HepG2 (cell line): ENCODE data around the gene FAM118A. TPM values are rescaled to one million over a fixed set of nuclear protein-coding genes. Genes with fewer than 3 reads are reported as not detected.
A peak's percentile ranks its signal among the peaks of the same experiment; 100 is the strongest.

Experiments used
- CBFB ChIP-seq: sonication (generic); formaldehyde crosslinking; IDR thresholded peaks from 2 replicates; pipeline ENCODE4 v1.4.0; 2020; ENCODE audit warnings: missing genetic modification reagents
- ELK4 ChIP-seq: sonication (generic); formaldehyde crosslinking; IDR thresholded peaks from 2 replicates; pipeline ENCODE4 v1.9.0; 2021; ENCODE audit warnings: missing genetic modification reagents, borderline replicate concordance
- FOXJ3 ChIP-seq: sonication (generic); formaldehyde crosslinking; IDR thresholded peaks from 2 replicates; pipeline ENCODE4 v1.4.0; 2020; ENCODE audit warnings: missing genetic modification reagents, mild to moderate bottlenecking, borderline replicate concordance
- KDM1A ChIP-seq: IDR thresholded peaks from 2 replicates; pipeline ENCODE4 v1.6.1; 2016; ENCODE audit warnings: missing compliant biosample characterization
- MAF1 ChIP-seq: sonication (generic); formaldehyde crosslinking; IDR thresholded peaks from 2 replicates; pipeline ENCODE4 v1.5.0; 2020; ENCODE audit warnings: missing genetic modification reagents, borderline replicate concordance
- MLX ChIP-seq: IDR thresholded peaks from 2 replicates; pipeline ENCODE4 v1.6.1; 2016
- REST ChIP-seq, 2 experiments: IDR thresholded peaks; 2 replicates each; pipeline ENCODE4 v1.6.1; 2011 to 2012; ENCODE audit warnings: low read length in 2 of 2, borderline replicate concordance in 1 of 2, low read depth in 1 of 2, mild to moderate bottlenecking in 1 of 2, moderate library complexity in 1 of 2
- SMC3 ChIP-seq: IDR thresholded peaks from 2 replicates; pipeline ENCODE4 v1.6.1; 2011; ENCODE audit warnings: low read length, improper control_type of control experiment
- SRSF9 ChIP-seq: fragments of 200-400 bp; formaldehyde crosslinking; IDR thresholded peaks from 2 replicates; pipeline ENCODE4 v1.6.1; 2018; ENCODE audit warnings: borderline replicate concordance, mild to moderate bottlenecking, low read depth, low read length; ENCODE audit not compliant: insufficient read depth, poor library complexity, severe bottlenecking
- TFAP4 ChIP-seq: sonication (generic); IDR thresholded peaks from 2 replicates; pipeline ENCODE4 v1.6.1; 2016; ENCODE audit warnings: low read depth, borderline replicate concordance
- ZNF180 ChIP-seq: sonication (generic); formaldehyde crosslinking; IDR thresholded peaks from 2 replicates; pipeline ENCODE4 v1.4.0; 2020; ENCODE audit warnings: low read depth, missing genetic modification reagents, borderline replicate concordance
- ZNF441 ChIP-seq: sonication (generic); formaldehyde crosslinking; IDR thresholded peaks from 2 replicates; pipeline ENCODE4 v1.7.0; 2021; ENCODE audit warnings: missing genetic modification reagents, borderline replicate concordance
- ZNF615 ChIP-seq: sonication (generic); formaldehyde crosslinking; IDR thresholded peaks from 2 replicates; pipeline ENCODE4 v1.5.0; 2020; ENCODE audit warnings: mild to moderate bottlenecking, missing genetic modification reagents, borderline replicate concordance
- ZNF646 ChIP-seq: sonication (generic); formaldehyde crosslinking; IDR thresholded peaks from 2 replicates; pipeline ENCODE4 v1.9.0; 2021; ENCODE audit warnings: mild to moderate bottlenecking, missing genetic modification reagents
- ZNF746 ChIP-seq: sonication (generic); formaldehyde crosslinking; IDR thresholded peaks from 2 replicates; pipeline ENCODE4 v1.8.0; 2022; ENCODE audit warnings: mild to moderate bottlenecking, missing genetic modification reagents
- ZNF773 ChIP-seq: sonication (generic); formaldehyde crosslinking; IDR thresholded peaks from 2 replicates; pipeline ENCODE4 v1.4.0; 2020; ENCODE audit warnings: missing genetic modification reagents, borderline replicate concordance
- polyA plus RNA-seq, 8 experiments: library from polyadenylated mRNA; depleted of rRNA in 3 of 8; stranded (reverse) in 7 of 8; unstranded in 1 of 8; fragments of >200 nt; fragmentation: Illumina TruSeq in 4 of 8; extraction: Trizol in 4 of 8; gene quantifications; 2 replicates each; pipeline versions ENCODE4 v1.2.1 to v1.2.3, GENCODE V29; 2011 to 2016; ENCODE audit warnings: low read depth in 4 of 8, missing spikeins in 1 of 8, mixed read lengths in 1 of 8; ENCODE audit not compliant: insufficient read depth in 1 of 8
- total RNA-seq, 5 experiments: library from RNA; depleted of rRNA; stranded (reverse); fragments of >200 nt; fragmentation: Illumina TruSeq; extraction: Trizol; gene quantifications; 2 replicates each; pipeline ENCODE4 v1.2.3, GENCODE V29; 2016; ENCODE audit warnings: low read depth in 1 of 5

Gene FAM118A
- total and polyA plus RNA-seq, 2 of the 13 experiments (the other 11 are each of a cell fraction or from before 2014, with no cell fraction given), result 36.7 to 48.2 TPM

- TF ChIP-seq MLX (CRISPR knock-in tag) (peak; percentile 67), KDM1A (CRISPR knock-in tag) (no peak), TFAP4 (peak; percentile 52; the same call in 1 of the 2 replicates), FOXJ3 (no peak), REST (IDR thresholded peaks at IDR 0.05; ENCODE audit: borderline replicate concordance in 1 of 2, low read depth in 1 of 2, low read length in 2 of 2) (0 out of 4 replicates have a peak, but pooled peaks of 1 of the 2 experiments have one; percentile 45), ZNF615 (CRISPR knock-in tag) (no peak), CBFB (CRISPR knock-in tag) (peak; percentile 77), MAF1 (CRISPR knock-in tag) (no peak), ZNF441 (CRISPR knock-in tag) (no peak; the same call in 1 of the 2 replicates), SMC3 (no peak; the same call in 1 of the 2 replicates), ZNF773 (CRISPR knock-in tag) (no peak), ZNF180 (CRISPR knock-in tag) (no peak), ELK4 (CRISPR knock-in tag) (no peak), SRSF9 (no peak), ZNF646 (CRISPR knock-in tag) (no peak), ZNF746 (CRISPR knock-in tag) (peak; percentile 77)
Observed at GRCh38 chr22:45273452-45274075, 36.2 kb upstream of the FAM118A start (continued).
